K562 (cell line): ENCODE results near the gene SNRPB. TPM values are rescaled to one million over a fixed set of nuclear protein-coding genes. Genes with fewer than 3 reads are reported as not detected.

Experiments
- BRD4 ChIP-seq: fragments of 200-600 bp; sonication (generic); IDR thresholded peaks from 2 replicates; pipeline ENCODE4 v1.6.1; 2017; ENCODE audit warnings: inconsistent platforms
- CC2D1A ChIP-seq: fragments of 450-650 bp; IDR thresholded peaks from 2 replicates; pipeline ENCODE4 v1.6.1; 2017; ENCODE audit warnings: mild to moderate bottlenecking
- CCAR2 ChIP-seq: fragments of 200-400 bp; formaldehyde crosslinking; IDR thresholded peaks from 2 replicates; pipeline ENCODE4 v1.6.1; 2017; ENCODE audit warnings: mild to moderate bottlenecking, low read depth, low read length
- ELF4 ChIP-seq: fragments of 450-650 bp; formaldehyde crosslinking; IDR thresholded peaks from 2 replicates; pipeline ENCODE4 v1.4.0; 2022; ENCODE audit warnings: missing genetic modification characterization
- GTF2A2 ChIP-seq: IDR thresholded peaks from 2 replicates; pipeline ENCODE4 v1.6.1; 2016; ENCODE audit warnings: mild to moderate bottlenecking, missing genetic modification characterization, missing compliant biosample characterization
- HIVEP1 ChIP-seq: fragments of 250-450 bp; sonication (Bioruptor Pico); IDR thresholded peaks from 2 replicates; pipeline ENCODE4 v1.4.0; 2020; ENCODE audit warnings: mild to moderate bottlenecking
- HNRNPLL ChIP-seq: fragments of 200-400 bp; formaldehyde crosslinking; IDR thresholded peaks from 2 replicates; pipeline ENCODE4 v1.6.1; 2017; ENCODE audit warnings: low read length, low read depth, mild to moderate bottlenecking; ENCODE audit not compliant: poor library complexity, severe bottlenecking
- HNRNPUL1 ChIP-seq: fragments of 200-400 bp; formaldehyde crosslinking; IDR thresholded peaks from 2 replicates; pipeline ENCODE4 v1.6.1; 2017; ENCODE audit warnings: low read length
- LEF1 ChIP-seq: fragments of 450-650 bp; IDR thresholded peaks from 2 replicates; pipeline ENCODE4 v1.6.1; 2016; ENCODE audit warnings: mild to moderate bottlenecking
- NFE2L1 ChIP-seq: fragments of 450-650 bp; IDR thresholded peaks from 2 replicates; pipeline ENCODE4 v1.6.1; 2016; ENCODE audit warnings: missing genetic modification characterization, low read depth, mild to moderate bottlenecking, missing compliant biosample characterization, moderate library complexity, borderline replicate concordance
- POLR3G ChIP-seq: IDR thresholded peaks from 2 replicates; pipeline ENCODE4 v1.6.1; 2011; ENCODE audit not compliant: insufficient read length, insufficient replicate concordance; ENCODE audit errors: extremely low read depth
- PRPF4 ChIP-seq: fragments of 200-400 bp; formaldehyde crosslinking; IDR thresholded peaks from one replicate; pipeline ENCODE4 v1.6.1; 2017; ENCODE audit warnings: low read length, low read depth, mild to moderate bottlenecking; ENCODE audit not compliant: insufficient read depth, poor library complexity, severe bottlenecking
- RBM25 ChIP-seq: fragments of 200-400 bp; formaldehyde crosslinking; IDR thresholded peaks from 2 replicates; pipeline ENCODE4 v1.6.1; 2018; ENCODE audit warnings: low read length, low read depth, moderate library complexity; ENCODE audit not compliant: severe bottlenecking
- TARDBP ChIP-seq: fragments of 450-650 bp; IDR thresholded peaks from 2 replicates; pipeline ENCODE4 v1.6.1; 2016
- TEAD2 ChIP-seq: fragments of 450-650 bp; IDR thresholded peaks from 2 replicates; pipeline ENCODE4 v1.6.1; 2016; ENCODE audit warnings: missing genetic modification characterization, control low read depth, missing compliant biosample characterization
- YY1 ChIP-seq, 3 experiments: IDR thresholded peaks; 2 replicates each; pipeline ENCODE4 v1.6.1; 2011; ENCODE audit warnings: low read length in 2 of 3, mild to moderate bottlenecking in 2 of 3, moderate library complexity in 2 of 3, borderline replicate concordance in 1 of 3, control low read depth in 1 of 3, low read depth in 1 of 3; ENCODE audit not compliant: insufficient read depth in 3 of 3, insufficient replicate concordance in 2 of 3, control insufficient read depth in 1 of 3, insufficient read length in 1 of 3; ENCODE audit errors: extremely low read depth in 1 of 3
- ZNF778 ChIP-seq: fragments of 450-650 bp; formaldehyde crosslinking; IDR thresholded peaks from 2 replicates; pipeline ENCODE4 v1.4.0; 2020; ENCODE audit warnings: mild to moderate bottlenecking, moderate library complexity
- polyA plus RNA-seq, 8 experiments: library from polyadenylated mRNA; depleted of rRNA in 4 of 8; stranded (reverse) in 5 of 8; unstranded in 3 of 8; fragments of >200 nt; fragmentation: Nextera tagmentation in 2 of 8; fragmentation: Illumina TruSeq in 1 of 8; extraction: Ambion mirVana in 2 of 8; extraction: Trizol in 1 of 8; gene quantifications; 2 replicates each; pipeline versions ENCODE4 v1.2.1 to v1.2.3, GENCODE V29; 2011 to 2014; ENCODE audit warnings: inconsistent platforms in 1 of 8, missing spikeins in 1 of 8
- total RNA-seq, 7 experiments: library from RNA; depleted of rRNA in 6 of 7; stranded (reverse); fragments of >200 nt in 6 of 7; fragmentation: Illumina TruSeq in 2 of 7; extraction: Trizol in 2 of 7; gene quantifications; 2 replicates each; pipeline versions ENCODE4 v1.2.1 to v1.2.3, GENCODE V29; 2011 to 2021; ENCODE audit warnings: low replicate concordance in 1 of 7
- TF ChIP-seq, protein P1 (sequence below): IDR thresholded peaks from 2 replicates; pipeline ENCODE4 v1.6.1; 2014; ENCODE audit warnings: antibody characterized with exemption
- TF ChIP-seq, protein P2 (sequence below), 2 experiments: fragments of 450-650 bp; formaldehyde crosslinking in 1 of 2; IDR thresholded peaks; 2 replicates each; pipeline versions ENCODE4 v1.4.0 to v1.6.1; 2014 to 2020; ENCODE audit warnings: mild to moderate bottlenecking in 2 of 2, borderline replicate concordance in 1 of 2, low read depth in 1 of 2

The SNRPB gene
- total and polyA plus RNA-seq, 9 of the 15 experiments (the other 6 are each of a cell fraction or from before 2014, with no cell fraction given), result 13.1 to 615 (median 266) TPM

DNA sequence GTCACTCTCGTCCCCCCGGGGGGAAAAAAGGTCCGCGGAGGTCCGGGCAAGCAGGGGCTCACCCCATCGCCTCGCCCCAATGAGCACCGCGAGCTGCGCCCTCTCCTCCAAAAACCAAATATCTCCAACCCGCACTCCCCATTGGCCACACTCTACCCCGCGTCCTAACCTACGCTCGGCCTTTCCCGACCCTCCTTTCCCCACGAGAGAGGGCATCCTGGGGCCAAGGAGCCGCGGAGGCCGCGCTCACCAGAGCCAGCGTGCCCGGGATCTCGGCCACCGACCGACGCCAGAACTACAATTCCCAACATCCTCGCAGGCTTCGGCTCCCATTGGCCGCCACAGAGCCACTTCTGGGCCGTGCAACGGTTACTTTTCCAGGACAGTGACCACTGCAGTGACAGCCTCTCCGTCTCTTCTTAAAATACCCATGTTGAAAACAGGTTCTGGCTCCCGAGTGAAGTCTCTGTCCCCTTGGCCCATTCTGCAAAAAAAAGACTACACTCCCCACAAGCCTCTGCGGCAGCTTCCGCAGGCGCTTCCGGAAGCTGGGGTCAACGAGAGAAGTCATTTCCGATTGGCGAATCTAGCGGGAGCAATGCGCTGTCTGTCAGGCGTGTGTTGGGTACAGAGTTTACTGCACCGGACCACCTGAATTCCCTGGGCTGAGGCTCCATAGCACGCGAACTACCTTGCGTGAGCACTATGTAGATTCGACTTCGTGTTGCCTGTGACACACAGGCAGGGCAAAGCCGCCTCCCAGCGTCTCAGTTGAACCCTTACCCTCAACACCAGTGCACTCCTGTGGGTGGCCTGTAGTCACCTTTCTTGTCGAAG, 38.3 kb upstream of the SNRPB start, which contains the start of gene ZNF343 (continued):
- TF ChIP-seq YY1 (IDR thresholded peaks at IDR 0.05; ENCODE audit: borderline replicate concordance in 1 of 3, control insufficient read depth in 1 of 3, extremely low read depth in 1 of 3, insufficient read depth in 3 of 3, insufficient read length in 1 of 3, insufficient replicate concordance in 2 of 3, low read depth in 1 of 3, low read length in 2 of 3) (no peak), TARDBP (no peak), GTF2A2 (tag) (no peak), POLR3G (no peak), ELF4 (CRISPR knock-in tag) (no peak), TEAD2 (tag) (no peak), HNRNPUL1 (no peak), HNRNPLL (no peak), BRD4 (no peak), RBM25 (no peak), PRPF4 (no peak), CC2D1A (no peak), NFE2L1 (no peak), HIVEP1 (CRISPR knock-in tag) (no peak), ZNF778 (CRISPR knock-in tag) (no peak), CCAR2 (no peak), LEF1 (no peak)
- TF ChIP-seq, protein P1, sequence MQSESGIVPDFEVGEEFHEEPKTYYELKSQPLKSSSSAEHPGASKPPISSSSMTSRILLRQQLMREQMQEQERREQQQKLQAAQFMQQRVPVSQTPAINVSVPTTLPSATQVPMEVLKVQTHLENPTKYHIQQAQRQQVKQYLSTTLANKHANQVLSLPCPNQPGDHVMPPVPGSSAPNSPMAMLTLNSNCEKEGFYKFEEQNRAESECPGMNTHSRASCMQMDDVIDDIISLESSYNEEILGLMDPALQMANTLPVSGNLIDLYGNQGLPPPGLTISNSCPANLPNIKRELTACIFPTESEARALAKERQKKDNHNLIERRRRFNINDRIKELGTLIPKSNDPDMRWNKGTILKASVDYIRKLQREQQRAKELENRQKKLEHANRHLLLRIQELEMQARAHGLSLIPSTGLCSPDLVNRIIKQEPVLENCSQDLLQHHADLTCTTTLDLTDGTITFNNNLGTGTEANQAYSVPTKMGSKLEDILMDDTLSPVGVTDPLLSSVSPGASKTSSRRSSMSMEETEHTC, result no peak
- TF ChIP-seq, protein P2, sequence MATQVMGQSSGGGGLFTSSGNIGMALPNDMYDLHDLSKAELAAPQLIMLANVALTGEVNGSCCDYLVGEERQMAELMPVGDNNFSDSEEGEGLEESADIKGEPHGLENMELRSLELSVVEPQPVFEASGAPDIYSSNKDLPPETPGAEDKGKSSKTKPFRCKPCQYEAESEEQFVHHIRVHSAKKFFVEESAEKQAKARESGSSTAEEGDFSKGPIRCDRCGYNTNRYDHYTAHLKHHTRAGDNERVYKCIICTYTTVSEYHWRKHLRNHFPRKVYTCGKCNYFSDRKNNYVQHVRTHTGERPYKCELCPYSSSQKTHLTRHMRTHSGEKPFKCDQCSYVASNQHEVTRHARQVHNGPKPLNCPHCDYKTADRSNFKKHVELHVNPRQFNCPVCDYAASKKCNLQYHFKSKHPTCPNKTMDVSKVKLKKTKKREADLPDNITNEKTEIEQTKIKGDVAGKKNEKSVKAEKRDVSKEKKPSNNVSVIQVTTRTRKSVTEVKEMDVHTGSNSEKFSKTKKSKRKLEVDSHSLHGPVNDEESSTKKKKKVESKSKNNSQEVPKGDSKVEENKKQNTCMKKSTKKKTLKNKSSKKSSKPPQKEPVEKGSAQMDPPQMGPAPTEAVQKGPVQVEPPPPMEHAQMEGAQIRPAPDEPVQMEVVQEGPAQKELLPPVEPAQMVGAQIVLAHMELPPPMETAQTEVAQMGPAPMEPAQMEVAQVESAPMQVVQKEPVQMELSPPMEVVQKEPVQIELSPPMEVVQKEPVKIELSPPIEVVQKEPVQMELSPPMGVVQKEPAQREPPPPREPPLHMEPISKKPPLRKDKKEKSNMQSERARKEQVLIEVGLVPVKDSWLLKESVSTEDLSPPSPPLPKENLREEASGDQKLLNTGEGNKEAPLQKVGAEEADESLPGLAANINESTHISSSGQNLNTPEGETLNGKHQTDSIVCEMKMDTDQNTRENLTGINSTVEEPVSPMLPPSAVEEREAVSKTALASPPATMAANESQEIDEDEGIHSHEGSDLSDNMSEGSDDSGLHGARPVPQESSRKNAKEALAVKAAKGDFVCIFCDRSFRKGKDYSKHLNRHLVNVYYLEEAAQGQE (IDR thresholded peaks at IDR 0.05; ENCODE audit: borderline replicate concordance), result no peak
- TF ChIP-seq, protein P2 (CRISPR knock-in tag; IDR thresholded peaks at IDR 0.05; ENCODE audit: low read depth), result no peak
